ENCODE results near the gene RO60.
A peak's percentile ranks its signal among the peaks of the same experiment; 100 is the strongest.

The RO60 gene

GRCh38 chr1:193062698-193063463, 3.5 kb downstream of the RO60 start:
- no peak for DNase-seq

GRCh38 chr1:193065954-193066353, 6.5 kb downstream of the RO60 start:
- no peak for DNase-seq

- DNase-seq: no peak
Observed at GRCh38 chr1:193066606-193067005, 7.2 kb downstream of the RO60 start.

GRCh38 chr1:193068013-193068412, 8.6 kb downstream of the RO60 start:
- DNase-seq: no peak

- peak; percentile 22 for DNase-seq
Observed at GRCh38 chr1:193069748-193070385, 10.5 kb downstream of the RO60 start.

- no peak for DNase-seq
Observed at GRCh38 chr1:193070386-193070753, 11.0 kb downstream of the RO60 start.

- no peak for DNase-seq
Observed at GRCh38 chr1:193070942-193071341, 11.5 kb downstream of the RO60 start.

GRCh38 chr1:193077991-193078390, 18.6 kb downstream of the RO60 start:
- peak; percentile 49 for DNase-seq

- no peak for DNase-seq
Observed at GRCh38 chr1:193079187-193079586, 19.8 kb downstream of the RO60 start.

GRCh38 chr1:193083365-193084088, 24.1 kb downstream of the RO60 start:
- DNase-seq: no peak

- no peak for DNase-seq
Observed at GRCh38 chr1:193085263-193085662, 25.9 kb downstream of the RO60 start.

- no peak for DNase-seq
Observed at GRCh38 chr1:193086342-193086741, 26.9 kb downstream of the RO60 start.

- DNase-seq: no peak
Observed at GRCh38 chr1:193087893-193088292, 28.5 kb downstream of the RO60 start.

GRCh38 chr1:193090865-193091264, 31.5 kb downstream of the RO60 start:
- DNase-seq: no peak

- DNase-seq: no peak
Observed at GRCh38 chr1:193094112-193094511, 34.7 kb downstream of the RO60 start.

GRCh38 chr1:193102662-193103061, 43.2 kb downstream of the RO60 start:
- no peak for DNase-seq

- DNase-seq: no peak
Observed at GRCh38 chr1:193103759-193104501, 44.5 kb downstream of the RO60 start.

- DNase-seq: peak; percentile 51
Observed at GRCh38 chr1:193104502-193104906, 45.1 kb downstream of the RO60 start.

GRCh38 chr1:193104907-193105820, 45.8 kb downstream of the RO60 start, which contains the start of gene GLRX2:
TSS of gene GLRX2 (minus strand) at chr1:193105414. CDS start at chr1:193105382, 32 bp downstream.
- DNase-seq: peak; percentile 86

GRCh38 chr1:193105821-193106177, 46.4 kb downstream of the RO60 start:
- no peak for DNase-seq

GRCh38 chr1:193108471-193108870, 49.1 kb downstream of the RO60 start:
- DNase-seq: no peak

Measured in fibroblast of skin of abdomen (primary cell).